NCI-H345 (cell line): ENCODE results near the gene MCTP1.
A peak's percentile ranks its signal among the peaks of the same experiment; 100 is the strongest.
"Not testable (repeated sequence)": the region's sequence is repeated elsewhere in the genome, so short reads cannot be mapped to it uniquely, and the experiment has no call there.

ENCODE experiments used
- DNase-seq: peaks from one replicate; lab custom pipeline; 2025; lab: John Stamatoyannopoulos, UW

The MCTP1 gene

DNA sequence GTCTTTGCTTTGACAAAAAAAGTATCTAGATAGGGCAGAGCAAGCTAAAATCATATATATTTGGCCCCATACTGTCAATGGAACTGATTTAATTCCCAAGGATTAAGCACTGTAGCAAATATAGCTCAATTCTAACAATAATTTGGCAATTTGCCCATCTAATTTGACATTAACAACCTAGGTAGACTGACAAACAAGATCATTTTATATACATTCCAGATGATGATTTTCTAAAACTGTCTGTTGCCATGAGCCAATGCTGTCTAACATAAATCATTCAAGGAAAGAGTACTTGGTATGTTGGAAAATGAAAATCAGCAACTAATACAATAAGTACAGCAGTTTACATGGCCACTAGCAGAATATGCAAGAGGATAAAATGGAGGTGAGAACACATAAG lies 32.1 kb downstream of the MCTP1 start:
- DNase-seq: no peak

DNA sequence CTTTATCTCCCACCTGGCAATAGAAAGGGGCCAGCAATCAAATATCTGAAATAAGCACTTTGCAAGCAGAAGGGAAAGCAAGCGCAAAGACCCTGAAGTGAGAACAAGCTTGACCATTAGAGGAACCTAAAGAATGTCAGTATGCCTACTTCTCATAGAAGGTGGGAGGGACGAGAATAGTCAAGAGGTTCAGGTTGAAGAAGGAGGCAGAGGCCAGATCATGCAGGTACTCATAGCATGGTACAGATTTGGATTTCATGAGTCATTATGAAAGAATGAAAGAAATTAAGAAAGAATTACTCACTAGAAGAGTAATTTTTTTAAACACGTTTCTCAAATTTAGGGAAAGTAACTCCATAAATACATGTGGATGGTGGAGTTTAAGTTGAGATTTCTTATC lies 33.7 kb downstream of the MCTP1 start:
- DNase-seq: no peak

DNA sequence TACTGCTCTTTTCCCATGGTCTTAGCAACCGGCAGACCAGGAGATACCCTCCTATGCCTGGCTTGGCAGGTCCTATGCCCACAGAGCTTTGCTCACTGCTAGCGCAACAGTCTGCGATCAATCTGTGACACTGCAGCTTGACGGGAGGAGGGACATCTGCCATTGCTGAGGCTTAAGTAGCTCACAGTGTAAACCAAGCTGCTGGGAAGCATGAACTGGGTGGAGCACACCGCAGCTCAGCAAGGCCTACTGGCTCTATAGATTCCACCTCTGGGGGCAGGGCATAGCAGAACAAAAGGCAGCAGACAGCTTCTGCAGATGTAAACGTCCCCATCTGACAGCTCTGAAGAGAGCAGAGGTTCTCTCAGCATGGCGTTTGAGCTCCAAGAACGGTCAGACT lies 40.4 kb downstream of the MCTP1 start:
- no peak for DNase-seq

DNA sequence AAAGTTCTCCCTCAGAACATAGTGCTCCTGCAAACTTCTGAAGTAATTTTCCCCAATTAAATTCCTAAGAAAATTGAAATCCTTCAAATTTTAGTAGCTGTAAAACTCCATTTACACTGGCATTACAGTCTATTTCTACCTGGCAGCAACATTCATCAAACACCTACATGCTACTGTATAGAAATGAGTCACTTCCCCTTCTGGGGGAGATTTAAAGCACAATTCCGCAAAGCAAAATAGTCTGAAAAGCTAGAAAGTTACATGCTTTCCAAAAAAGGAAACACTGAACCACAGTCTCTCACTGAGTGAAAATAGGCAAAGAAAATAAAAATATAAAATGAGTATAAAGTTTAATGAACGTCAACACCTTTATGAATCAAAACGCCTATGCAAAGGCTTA lies 43.3 kb downstream of the MCTP1 start:
- DNase-seq: no peak

DNA sequence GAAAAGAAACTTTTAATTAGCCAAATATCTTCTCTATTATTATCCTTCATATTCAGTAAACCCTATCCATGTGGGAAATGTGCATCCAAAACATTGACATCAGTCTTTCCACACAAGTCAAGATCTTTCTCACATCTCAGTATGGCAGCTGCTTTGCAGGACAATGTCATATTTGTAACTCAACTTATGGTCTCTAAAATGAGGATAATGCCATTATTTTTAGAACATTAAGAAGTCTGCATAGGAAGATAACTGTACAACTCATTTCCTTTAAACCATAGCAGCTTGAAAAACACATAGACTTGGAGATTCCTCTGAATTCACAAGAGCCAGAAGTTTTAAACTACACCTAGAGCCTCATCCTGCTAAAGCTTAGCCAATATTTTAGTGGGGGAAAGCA lies 43.7 kb downstream of the MCTP1 start:
- no peak for DNase-seq

DNA sequence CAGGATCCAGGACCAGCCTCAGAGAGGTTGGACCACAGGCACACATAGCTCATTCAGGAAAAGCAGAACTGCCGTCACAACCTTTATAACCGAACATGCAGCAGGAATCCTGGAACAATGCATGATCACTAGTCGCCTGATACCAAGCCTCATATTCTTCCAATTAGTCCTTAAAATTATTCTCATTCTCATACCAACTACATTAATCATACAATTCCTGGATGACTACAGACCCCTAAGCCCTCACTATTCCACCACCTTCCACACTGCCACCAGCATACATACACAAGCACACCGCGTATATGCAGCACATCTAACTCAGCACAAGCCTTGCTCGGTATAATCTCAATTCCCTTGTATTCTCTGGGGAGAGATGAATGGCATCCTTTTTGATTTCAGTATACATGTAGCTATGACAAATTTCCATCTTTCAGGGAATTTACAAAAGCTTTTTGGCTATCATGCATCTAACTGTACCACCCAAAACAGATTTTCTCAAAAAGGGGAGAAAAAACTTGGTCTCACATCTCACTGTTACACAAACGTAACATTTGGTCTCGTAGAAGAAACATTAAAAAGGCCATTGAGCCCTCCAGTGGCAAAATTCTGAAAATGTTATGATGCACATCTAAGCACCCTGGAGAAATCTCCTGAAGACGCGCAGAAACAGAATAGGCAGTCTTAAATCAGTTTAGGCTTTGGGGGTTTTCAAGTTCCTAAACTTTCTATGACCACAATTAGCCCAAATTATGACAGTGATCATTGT lies 46.2 kb downstream of the MCTP1 start:
- peak; percentile 2 for DNase-seq

DNA sequence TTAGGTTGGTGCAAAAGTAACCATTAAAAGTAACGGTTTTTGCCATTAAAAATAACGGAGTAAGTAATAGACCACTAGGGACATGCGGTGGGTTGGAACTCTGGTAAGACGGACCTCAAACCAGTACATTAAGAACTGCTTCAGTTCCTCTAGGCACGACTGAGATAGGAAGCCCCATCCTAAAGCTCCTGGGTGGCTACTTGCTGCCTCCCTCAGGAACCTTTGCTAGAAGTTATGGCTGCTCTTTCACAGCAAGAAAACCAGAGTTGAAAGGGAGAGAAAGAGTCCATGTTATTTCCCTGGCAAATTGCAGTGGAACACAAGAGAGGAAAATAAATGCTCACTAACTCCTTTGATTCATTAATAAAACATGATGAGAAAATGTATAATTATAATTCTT lies 47.6 kb downstream of the MCTP1 start:
- no peak for DNase-seq

DNA sequence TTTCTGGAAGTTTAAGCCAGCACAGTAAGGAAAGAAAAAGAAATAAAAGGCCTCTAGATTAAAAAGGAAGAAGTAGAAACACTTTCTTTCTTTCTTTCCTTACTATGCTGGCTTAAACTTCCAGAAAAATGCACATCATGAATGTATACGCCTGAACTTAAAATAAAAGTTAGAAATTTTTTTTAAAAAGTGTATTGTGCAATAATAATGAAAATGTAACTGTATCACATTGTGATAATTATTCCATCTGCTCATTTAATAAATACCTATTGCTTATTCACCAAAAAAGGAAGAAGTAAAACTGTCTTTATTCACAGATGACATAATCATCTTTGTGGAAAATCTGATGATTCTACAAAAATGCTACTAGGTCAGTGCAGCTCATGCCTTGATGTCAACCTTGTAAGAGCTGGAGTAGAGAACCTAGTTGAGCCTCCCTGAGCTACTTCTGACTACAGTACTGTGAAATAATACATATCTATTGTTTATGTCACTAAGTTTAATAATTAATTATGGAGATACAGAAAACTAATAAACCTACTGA lies 49.4 kb downstream of the MCTP1 start:
- DNase-seq: no peak

DNA sequence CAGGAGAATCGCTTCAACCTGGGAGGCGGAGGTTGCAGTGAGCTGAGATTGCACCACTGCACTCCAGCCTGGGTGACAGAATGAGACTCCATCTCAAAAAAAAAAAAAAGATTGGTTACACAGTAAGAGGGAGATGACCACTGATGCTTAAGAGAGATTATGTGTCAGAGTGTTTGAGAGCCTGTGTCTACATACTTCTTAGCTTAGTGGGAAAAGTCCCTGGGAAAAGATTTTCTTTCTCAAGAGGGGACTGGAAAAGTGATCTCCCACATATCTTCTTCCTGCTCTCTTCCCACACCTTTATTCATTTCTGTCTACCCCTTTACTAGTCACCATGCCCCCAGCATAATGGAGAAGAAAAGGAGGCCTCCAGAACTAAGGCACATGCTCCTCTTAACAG lies 55.2 kb downstream of the MCTP1 start:
- no peak for DNase-seq

DNA sequence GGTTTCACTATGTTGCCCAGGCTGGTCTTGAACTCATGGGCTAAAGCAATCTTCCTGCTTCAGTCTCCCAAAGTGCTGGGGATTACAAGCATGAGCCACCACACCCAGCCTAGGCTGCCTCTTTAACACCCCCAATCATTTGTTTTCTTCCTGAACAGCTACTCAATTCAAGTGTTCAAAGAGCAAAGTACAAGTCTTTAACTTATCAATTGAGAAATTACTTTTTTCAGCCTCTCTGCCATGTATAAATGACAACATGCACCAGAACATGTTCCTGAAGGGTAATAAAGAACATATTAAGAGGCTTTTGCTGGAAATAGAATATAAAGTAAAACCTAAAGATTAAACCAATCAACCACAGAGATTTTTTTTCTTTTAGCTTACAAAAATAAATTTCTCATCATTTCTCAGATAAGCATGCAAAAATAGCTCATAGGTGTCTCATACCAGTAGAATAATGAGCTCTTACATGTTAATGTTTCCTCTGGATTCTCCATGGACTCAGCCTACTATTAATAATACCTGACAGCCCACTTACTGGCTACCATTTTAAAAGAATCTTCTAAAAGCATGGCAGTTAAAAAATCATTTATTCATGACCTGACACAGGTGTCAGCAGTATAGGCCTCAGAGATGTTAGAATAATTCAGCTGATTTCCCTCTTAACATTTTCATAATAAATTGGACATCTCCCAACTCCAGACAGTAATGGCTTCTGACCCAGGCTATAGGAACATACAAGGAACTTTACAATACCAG lies 60.0 kb downstream of the MCTP1 start:
- no peak for DNase-seq

DNA sequence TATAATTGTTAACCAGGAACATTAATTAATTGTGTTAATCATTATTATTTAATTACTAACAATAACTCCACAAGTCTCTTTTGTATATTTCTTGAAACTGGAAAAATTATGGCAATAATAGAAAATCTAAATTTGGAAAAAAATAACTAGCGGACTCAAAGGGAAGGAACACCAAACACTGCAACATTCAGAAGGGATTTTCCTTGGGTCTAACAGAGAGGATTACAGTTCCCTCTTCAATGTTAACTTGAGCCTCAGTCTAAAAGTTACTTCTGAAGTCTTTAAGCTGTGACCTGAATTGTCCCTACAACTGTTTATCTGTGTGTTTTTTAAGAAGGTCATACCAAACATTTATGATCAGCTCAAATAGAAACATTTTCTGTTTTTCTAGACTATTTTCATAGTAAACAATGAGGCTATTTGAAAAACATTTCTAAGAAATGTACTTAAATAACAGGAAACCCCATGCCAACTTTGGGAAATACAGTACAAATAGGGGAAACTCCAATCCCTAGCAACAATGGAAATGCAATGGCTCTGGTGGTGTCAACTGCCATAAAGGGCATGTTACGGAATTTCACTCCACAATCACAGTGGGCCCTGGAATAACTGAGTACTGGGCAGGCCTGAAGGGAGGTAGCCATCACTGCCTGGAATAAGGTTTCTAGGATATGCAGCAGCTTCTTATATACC lies 61.2 kb downstream of the MCTP1 start:
- DNase-seq: no peak

DNA sequence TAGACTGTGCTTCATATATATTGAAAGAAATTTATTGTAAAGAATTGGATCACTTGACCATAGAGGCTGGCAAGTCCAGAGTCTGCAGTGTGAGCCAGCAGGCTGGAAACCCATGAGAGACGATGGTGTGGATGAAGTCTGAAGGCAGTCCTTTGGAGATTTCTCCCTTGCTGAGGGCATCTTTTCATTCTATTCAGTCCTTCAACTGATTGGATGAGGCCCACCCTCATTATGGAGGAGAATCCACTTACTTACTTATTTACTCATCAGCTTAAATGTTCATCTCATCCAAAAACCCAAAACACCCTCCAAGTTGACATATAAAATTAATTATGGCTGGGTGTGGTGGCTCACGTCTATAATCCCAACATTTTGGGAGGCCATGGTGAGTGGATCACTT lies 62.1 kb downstream of the MCTP1 start:
- no peak for DNase-seq

DNA sequence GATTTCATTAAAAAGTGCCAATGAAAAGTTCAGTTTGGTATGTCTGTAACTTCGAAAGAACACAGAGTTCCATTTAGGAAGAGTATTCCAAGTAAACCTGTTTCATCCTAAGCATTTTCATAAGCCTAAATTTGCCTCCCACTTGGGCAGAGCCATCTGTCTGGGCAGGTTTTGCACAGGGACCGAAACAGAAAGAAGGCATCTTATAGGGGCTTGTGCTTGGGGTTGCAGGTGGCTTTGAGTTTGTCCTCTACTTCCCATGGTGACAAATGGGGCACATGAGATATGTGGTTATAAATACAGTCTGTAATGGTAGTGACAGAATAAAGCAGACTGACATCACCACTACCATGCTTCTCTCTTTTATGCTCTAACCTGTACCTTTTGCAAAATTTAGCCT lies 63.7 kb downstream of the MCTP1 start:
- DNase-seq: no peak

DNA sequence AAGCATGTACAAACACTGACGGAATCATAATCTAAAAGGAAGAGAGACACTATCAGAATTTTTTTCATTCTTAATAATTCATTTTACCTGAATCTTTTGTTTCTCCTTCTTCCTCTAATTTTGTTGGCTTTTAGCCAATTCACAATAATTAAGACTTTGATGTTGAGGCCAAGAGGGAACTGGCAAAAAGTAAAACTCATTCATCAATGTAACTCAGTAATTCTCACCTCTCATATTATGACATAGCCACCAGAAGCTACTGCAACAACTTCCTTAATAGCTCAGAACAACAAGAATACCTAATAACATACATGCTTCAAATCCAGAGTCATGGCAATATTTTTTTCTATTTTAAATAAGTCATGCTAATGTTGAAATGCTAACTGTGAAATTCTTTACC lies 64.5 kb downstream of the MCTP1 start:
- no peak for DNase-seq

DNA sequence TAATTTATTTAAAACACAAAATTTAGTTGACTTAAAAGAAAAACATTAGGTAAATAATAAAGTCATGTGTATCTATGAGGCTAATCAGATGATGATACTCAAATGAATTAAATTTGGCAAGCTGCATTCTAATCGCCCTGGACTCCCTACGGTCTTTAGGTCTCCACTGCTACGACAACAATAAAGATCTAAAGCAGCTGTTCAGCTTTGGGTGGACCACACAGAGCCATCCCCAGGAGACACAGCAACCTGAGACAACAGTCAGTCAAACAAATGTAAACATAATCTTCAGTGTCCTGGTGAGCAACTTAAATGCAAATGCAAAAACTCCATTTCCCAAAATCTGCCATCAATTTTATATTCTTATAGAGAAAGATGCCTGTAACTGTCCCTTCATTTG lies 65.5 kb downstream of the MCTP1 start:
- DNase-seq: peak; percentile 77

DNA sequence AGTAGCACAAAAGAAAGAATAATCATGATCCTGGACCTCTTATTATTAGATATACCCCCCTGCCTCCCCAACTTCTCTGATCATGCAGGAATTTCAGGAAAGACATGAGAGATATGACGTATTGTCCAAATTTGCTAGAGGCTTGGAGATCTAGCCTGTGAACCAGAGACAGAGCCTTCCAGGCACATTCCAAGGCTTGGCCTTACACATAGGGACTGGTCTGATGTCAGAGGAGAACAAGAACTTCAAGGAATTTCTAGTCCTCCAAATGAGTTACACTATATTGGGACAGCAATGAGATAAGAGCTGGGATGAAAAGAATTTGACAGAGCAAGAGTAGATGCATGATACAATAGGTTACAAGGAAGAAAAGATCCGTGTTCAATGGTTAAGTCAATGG lies 67.0 kb downstream of the MCTP1 start:
- no peak for DNase-seq

DNA sequence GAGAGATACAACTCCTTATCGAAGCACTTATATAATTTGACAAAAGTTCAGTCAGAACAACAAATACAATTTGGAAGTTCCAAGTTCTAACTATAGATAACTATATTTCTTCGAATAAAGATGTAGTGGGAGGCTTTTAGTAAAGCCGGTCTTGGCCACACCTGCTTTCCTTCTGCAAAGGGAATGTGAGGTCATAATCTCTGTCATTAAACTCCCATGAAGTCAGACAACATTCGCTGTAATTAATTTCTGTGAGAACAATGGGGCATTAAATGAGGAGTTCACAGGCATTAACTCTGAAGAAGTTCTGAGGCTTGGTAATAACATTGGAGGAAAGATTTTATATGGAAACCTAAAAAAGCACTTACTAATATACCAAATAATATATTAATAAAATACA lies 67.5 kb downstream of the MCTP1 start:
- DNase-seq: no peak

DNA sequence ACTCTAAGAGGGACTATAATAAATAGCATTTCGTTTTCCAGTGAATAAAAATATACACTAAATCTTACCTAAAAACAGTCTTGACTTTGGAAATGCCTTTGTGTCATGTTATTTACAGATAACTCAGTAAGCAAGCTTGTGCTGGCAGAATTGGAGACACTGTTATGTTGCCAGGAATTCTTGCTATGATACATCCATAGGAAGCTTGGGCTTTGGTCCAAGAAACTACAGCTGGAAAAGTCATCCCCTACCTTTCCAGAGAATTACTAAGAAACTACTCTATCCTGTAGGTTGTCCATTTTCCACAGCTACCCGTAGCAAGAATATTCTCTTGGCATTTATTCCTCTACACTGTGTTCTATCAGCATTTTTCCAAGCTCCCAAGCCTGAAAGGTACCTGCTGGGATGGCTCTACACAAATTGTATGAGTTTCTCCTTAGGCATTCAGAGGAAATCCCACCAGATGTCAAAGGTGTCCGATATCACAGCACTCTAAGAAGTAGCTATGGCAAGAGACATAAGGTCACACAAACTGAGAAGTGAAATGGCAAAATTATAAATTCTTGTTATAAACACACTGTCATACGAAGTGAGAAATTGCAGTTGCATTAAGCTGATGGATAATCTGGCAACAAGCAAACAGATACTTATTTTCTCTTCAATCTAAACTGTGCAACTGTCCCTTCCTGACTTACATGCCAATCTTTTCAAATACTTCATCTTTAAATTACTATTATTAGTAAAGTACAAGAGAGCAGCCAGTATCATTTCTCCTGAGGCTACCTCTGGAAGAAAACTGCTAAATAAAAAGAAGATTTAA lies 68.5 kb downstream of the MCTP1 start:
- no peak for DNase-seq

DNA sequence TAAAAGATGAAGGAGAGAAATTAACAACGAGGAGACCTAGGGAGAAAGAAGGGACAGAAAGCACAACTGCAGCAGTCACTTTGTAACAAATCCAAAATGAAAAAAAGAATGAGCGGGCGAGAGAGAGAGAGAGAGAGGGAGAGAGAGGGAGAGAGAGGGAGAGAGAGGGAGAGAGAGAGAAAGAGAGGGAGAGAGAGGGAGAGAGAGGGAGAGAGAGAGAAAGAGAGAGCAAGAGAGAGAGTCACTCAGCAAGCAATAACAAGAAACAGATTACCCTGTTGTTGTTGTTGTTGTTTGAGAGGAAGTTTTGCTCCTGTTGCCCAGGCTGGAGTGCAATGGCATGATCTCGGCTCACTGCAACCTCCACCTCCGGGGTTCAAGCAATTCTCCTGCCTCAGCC lies 77.1 kb downstream of the MCTP1 start:
- DNase-seq: not testable (repeated sequence)

DNA sequence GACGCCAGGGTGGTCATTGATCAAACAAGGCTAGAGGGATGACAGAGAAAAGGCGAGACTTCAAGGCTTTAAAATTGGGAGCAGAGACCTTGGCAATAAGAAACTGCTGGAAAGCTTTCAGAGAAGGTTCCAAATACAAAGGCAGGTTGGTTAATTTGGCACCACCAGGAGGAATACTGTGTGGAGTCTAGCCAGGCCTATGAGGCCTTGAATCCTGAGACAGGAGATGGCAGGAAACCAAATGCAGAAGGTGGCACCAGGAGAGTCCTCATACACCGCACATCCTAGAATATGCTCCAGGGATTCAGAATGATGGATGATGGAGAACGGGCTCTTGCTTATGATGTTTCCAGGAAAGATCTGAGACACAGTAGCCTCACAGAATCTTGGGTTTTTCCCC lies 90.0 kb downstream of the MCTP1 start:
- DNase-seq: no peak

DNA sequence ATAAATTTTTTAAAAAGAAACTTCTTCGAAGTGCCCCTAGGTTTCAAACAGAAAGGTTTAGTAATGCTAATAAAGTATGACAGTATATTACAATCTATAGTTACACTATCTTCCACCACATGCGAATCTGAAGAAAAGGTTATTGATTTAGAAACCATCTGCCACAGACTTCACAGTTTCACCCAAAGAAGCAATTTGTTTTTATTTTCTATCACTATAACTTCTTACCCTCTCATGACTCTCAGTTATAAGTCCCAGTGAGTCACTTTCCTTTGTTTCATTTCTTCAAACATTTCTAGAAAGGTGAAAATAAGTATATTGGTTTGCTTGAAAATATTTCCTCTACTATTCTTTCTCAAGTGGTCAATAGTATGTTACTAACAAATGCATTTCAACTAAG lies 93.6 kb downstream of the MCTP1 start:
- no peak for DNase-seq

DNA sequence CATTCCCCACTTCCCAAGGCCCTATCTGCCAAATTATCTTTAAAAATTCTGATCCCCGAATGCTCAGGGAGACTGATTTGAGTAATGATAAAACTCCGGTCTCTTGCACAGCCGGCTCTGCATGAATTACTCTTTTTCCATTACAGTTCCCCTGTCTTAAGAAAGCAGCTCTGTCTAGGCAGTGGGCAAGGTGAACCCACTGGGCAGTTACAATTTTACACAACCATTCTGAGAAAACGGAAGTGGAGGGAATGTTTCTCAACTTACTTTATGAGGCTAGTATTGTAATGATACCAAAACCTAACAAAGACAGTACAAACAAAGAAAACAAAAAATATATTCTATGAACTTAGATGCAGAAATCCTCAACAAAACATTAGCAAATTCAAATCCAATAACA lies 100.0 kb downstream of the MCTP1 start:
- no peak for DNase-seq
